A549 treated with AZD9567 at 1 μM for 4 hours (cell line): ENCODE measurements around the gene ANGPTL1. TPM values are rescaled to one million over a fixed set of nuclear protein-coding genes. Genes with fewer than 3 reads are reported as not detected.

ENCODE experiments used
- total RNA-seq: library from RNA; stranded (reverse); fragments of 200-300 nt; extraction: Qiagen RNA extraction; gene quantifications from 5 replicates; pipeline ENCODE4 v1.2.3, GENCODE V29; 2022; ENCODE audit not compliant: insufficient read depth

The ANGPTL1 gene, protein sequence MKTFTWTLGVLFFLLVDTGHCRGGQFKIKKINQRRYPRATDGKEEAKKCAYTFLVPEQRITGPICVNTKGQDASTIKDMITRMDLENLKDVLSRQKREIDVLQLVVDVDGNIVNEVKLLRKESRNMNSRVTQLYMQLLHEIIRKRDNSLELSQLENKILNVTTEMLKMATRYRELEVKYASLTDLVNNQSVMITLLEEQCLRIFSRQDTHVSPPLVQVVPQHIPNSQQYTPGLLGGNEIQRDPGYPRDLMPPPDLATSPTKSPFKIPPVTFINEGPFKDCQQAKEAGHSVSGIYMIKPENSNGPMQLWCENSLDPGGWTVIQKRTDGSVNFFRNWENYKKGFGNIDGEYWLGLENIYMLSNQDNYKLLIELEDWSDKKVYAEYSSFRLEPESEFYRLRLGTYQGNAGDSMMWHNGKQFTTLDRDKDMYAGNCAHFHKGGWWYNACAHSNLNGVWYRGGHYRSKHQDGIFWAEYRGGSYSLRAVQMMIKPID
- 0.03 to 0.11 TPM in 2 of 5 replicates, not detected in the others for total RNA-seq

GRCh38 chr1:178870944-178871343, at the start of gene ANGPTL1:
Gene ANGPTL1 (minus strand): TSS chr1:178871077. CDS start chr1:178865776, 5,301 bp downstream.

Other genes with a start within 250 kb of the ANGPTL1 start
- gene RALGPS2, start 145.8 kb downstream of the ANGPTL1 start, total RNA-seq: 15.1 to 27.0 TPM (median 21.9 TPM) in 5 replicates
- 15.5 to 19.4 TPM (median 16.7 TPM) in 5 replicates for gene FAM20B, start 154.8 kb upstream of the ANGPTL1 start, total RNA-seq
- gene TOR3A, start 211.0 kb upstream of the ANGPTL1 start, total RNA-seq: 23.2 to 42.9 TPM (median 41.8 TPM) in 5 replicates